ENCODE measurements around the gene MRPS23. TPM values are rescaled to one million over a fixed set of nuclear protein-coding genes. Genes with fewer than 3 reads are reported as not detected.

The MRPS23 gene
- total and polyA plus RNA-seq, 2 of the 13 experiments (the other 11 are each of a cell fraction or from before 2014, with no cell fraction given) = 63.2 to 181 TPM

DNA sequence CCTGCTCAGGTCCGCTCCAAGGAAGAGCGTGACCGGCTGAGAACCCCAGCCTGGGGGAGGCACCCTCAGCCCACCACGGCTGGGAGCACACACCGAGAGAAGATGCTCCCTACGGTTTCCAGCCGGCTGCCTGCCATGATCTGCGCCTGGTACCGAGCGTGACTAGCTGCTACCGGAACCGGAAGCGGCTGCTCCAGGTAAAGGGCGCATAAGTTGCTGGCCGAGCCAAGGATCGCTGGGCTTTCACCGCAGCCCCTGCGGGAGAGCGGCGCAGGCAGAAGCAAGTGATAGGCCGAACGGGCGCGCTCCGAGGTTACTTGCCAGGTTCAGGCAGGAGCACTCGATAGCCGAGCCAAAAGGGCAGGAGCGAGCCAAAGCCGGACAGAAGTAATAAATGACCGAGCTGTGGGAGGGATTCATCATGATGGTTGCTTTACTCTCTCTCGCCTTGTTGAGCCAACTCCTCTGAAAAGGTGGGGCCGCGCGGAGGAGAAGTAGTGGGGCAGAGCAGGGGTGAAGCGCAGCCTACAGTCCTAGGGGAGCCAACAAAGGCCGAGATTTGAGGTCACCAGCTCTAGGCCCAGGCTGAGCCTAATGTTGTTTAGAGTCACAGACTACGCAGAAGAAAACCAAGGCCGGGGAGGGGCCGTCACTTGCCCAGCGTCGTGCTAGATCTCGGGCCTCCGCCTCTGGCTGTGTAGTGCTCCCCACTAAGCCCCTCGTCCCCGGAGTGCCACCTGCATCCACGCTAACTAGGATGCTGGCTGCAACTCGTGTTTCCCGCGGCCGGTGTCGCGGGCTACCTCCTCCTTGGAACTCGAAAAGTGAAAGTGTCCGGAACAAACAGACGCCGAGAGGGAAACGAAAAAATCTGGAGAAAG lies at the start of gene MRPS23 (continued):
- no peak for TF ChIP-seq ZNF232 (CRISPR knock-in tag; IDR thresholded peaks at IDR 0.05; ENCODE audit: borderline replicate concordance)
- TF ChIP-seq FOXA1 (IDR thresholded peaks at IDR 0.05) = no peak
- TF ChIP-seq FOXA1 (CRISPR knock-in tag; IDR thresholded peaks at IDR 0.05) = peak; percentile 65
- peak; percentile 86 for TF ChIP-seq IRX3 (CRISPR knock-in tag; IDR thresholded peaks at IDR 0.05; ENCODE audit: borderline replicate concordance, low read depth)
- TF ChIP-seq AGO1 (IDR thresholded peaks at IDR 0.05; ENCODE audit: low read depth, low read length, poor library complexity, severe bottlenecking) = peak; percentile 64
- TF ChIP-seq ZNF282 (IDR thresholded peaks at IDR 0.05; ENCODE audit: partially characterized antibody) = no peak
- TF ChIP-seq ZNF12 (CRISPR knock-in tag; IDR thresholded peaks at IDR 0.05) = peak; percentile 82; the same call in 1 of the 2 replicates
- TF ChIP-seq ZNF24 (IDR thresholded peaks at IDR 0.05) = 0 out of 2 replicates have a peak, but pooled peaks have one; percentile 50
- TF ChIP-seq XBP1 (CRISPR knock-in tag; IDR thresholded peaks at IDR 0.05) = peak; percentile 73
- TF ChIP-seq ZNF317 (CRISPR knock-in tag; IDR thresholded peaks at IDR 0.05) = peak; percentile 69
- TF ChIP-seq, protein P1, sequence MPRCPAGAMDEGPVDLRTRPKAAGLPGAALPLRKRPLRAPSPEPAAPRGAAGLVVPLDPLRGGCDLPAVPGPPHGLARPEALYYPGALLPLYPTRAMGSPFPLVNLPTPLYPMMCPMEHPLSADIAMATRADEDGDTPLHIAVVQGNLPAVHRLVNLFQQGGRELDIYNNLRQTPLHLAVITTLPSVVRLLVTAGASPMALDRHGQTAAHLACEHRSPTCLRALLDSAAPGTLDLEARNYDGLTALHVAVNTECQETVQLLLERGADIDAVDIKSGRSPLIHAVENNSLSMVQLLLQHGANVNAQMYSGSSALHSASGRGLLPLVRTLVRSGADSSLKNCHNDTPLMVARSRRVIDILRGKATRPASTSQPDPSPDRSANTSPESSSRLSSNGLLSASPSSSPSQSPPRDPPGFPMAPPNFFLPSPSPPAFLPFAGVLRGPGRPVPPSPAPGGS (CRISPR knock-in tag; IDR thresholded peaks at IDR 0.05) = peak; percentile 99
- peak; percentile 95; the same call in 1 of the 2 replicates for TF ChIP-seq AHR (CRISPR knock-in tag; IDR thresholded peaks at IDR 0.05)
- no peak; the same call in 1 of the 2 replicates for TF ChIP-seq ZNF460 (CRISPR knock-in tag; IDR thresholded peaks at IDR 0.05; ENCODE audit: borderline replicate concordance)
- TF ChIP-seq, protein P2, sequence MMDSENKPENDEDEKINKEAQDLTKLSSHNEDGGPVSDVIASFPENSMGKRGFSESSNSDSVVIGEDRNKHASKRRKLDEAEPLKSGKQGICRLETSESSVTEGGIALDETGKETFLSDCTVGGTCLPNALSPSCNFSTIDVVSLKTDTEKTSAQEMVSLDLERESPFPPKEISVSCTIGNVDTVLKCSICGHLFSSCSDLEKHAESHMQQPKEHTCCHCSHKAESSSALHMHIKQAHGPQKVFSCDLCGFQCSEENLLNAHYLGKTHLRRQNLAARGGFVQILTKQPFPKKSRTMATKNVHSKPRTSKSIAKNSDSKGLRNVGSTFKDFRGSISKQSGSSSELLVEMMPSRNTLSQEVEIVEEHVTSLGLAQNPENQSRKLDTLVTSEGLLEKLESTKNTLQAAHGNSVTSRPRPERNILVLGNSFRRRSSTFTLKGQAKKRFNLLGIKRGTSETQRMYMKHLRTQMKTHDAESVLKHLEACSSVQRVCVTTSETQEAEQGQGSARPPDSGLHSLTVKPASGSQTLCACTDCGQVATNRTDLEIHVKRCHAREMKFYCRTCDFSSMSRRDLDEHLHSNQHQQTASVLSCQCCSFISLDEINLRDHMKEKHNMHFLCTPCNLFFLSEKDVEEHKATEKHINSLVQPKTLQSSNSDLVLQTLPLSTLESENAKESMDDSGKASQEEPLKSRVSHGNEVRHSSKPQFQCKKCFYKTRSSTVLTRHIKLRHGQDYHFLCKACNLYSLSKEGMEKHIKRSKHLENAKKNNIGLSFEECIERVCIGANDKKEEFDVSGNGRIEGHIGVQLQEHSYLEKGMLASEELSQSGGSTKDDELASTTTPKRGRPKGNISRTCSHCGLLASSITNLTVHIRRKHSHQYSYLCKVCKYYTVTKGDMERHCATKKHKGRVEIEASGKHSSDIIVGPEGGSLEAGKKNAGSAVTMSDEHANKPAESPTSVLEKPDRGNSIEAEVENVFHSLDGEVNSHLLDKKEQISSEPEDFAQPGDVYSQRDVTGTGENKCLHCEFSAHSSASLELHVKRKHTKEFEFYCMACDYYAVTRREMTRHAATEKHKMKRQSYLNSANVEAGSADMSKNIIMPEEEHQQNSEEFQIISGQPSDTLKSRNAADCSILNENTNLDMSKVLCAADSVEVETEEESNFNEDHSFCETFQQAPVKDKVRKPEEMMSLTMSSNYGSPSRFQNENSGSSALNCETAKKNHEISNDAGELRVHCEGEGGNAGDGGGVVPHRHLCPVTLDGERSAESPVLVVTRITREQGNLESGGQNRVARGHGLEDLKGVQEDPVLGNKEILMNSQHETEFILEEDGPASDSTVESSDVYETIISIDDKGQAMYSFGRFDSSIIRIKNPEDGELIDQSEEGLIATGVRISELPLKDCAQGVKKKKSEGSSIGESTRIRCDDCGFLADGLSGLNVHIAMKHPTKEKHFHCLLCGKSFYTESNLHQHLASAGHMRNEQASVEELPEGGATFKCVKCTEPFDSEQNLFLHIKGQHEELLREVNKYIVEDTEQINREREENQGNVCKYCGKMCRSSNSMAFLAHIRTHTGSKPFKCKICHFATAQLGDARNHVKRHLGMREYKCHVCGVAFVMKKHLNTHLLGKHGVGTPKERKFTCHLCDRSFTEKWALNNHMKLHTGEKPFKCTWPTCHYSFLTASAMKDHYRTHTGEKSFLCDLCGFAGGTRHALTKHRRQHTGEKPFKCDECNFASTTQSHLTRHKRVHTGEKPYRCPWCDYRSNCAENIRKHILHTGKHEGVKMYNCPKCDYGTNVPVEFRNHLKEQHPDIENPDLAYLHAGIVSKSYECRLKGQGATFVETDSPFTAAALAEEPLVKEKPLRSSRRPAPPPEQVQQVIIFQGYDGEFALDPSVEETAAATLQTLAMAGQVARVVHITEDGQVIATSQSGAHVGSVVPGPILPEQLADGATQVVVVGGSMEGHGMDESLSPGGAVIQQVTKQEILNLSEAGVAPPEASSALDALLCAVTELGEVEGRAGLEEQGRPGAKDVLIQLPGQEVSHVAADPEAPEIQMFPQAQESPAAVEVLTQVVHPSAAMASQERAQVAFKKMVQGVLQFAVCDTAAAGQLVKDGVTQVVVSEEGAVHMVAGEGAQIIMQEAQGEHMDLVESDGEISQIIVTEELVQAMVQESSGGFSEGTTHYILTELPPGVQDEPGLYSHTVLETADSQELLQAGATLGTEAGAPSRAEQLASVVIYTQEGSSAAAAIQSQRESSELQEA (CRISPR knock-in tag; IDR thresholded peaks at IDR 0.05; ENCODE audit: not compliant biosample characterization) = peak; percentile 99
- TF ChIP-seq YEATS2 (CRISPR knock-in tag; IDR thresholded peaks at IDR 0.05; ENCODE audit: borderline replicate concordance) = peak; percentile 99
- no peak for TF ChIP-seq ZNF484 (CRISPR knock-in tag; IDR thresholded peaks at IDR 0.05; ENCODE audit: borderline replicate concordance, low read depth)
- peak; percentile 98 for TF ChIP-seq ZNF792 (CRISPR knock-in tag; IDR thresholded peaks at IDR 0.05)
- peak; percentile 99 for TF ChIP-seq HNF1B (CRISPR knock-in tag; IDR thresholded peaks at IDR 0.05)
- peak; percentile 91 for TF ChIP-seq ZSCAN21 (CRISPR knock-in tag; IDR thresholded peaks at IDR 0.05; ENCODE audit: borderline replicate concordance)

Data from HepG2 (cell line).